Neural cell (in vitro differentiated cells): ENCODE data around the gene LRIG1. TPM values are rescaled to one million over a fixed set of nuclear protein-coding genes. Genes with fewer than 3 reads are reported as not detected.

Experiments
- H2AFZ ChIP-seq: fragments of 200-600, 300-800 bp; sonication (generic), shearing (Covaris generic); 2 replicates; pipeline ENCODE4 v1.6.0; 2014; ENCODE audit warnings: low read depth, mild to moderate bottlenecking, antibody characterized with exemption, low read length, moderate library complexity
- H3F3A ChIP-seq: fragments of 200-600 bp; shearing (Covaris generic); 2 replicates; pipeline ENCODE4 v1.6.1; 2016; ENCODE audit warnings: mild to moderate bottlenecking, moderate library complexity, mixed read lengths, antibody characterized with exemption, low read length; ENCODE audit not compliant: insufficient read depth, poor library complexity, severe bottlenecking
- H3K27ac ChIP-seq: fragments of 200-600, 300-800 bp; sonication (generic), shearing (Covaris generic); 2 replicates; pipeline ENCODE4 v1.5.1; 2014; ENCODE audit warnings: mild to moderate bottlenecking, low read length, moderate library complexity
- H3K27me3 ChIP-seq: fragments of 300-800, 200-600 bp; sonication (generic), shearing (Covaris generic); 2 replicates; pipeline ENCODE4 v1.6.0; 2014; ENCODE audit warnings: mild to moderate bottlenecking, low read depth, low read length, moderate library complexity; ENCODE audit not compliant: insufficient read depth
- H3K36me3 ChIP-seq: fragments of 300-800, 200-600 bp; sonication (generic), shearing (Covaris generic); 2 replicates; pipeline ENCODE4 v1.5.1; 2014; ENCODE audit warnings: mild to moderate bottlenecking, antibody characterized with exemption, low read length, moderate library complexity; ENCODE audit not compliant: insufficient read depth
- H3K4me2 ChIP-seq: fragments of 300-800, 200-600 bp; sonication (generic), shearing (Covaris generic); 2 replicates; pipeline ENCODE4 v1.6.0; 2014; ENCODE audit warnings: mild to moderate bottlenecking, low read length
- H3K4me3 ChIP-seq: fragments of 300-800, 200-600 bp; sonication (generic), shearing (Covaris generic); 2 replicates; pipeline ENCODE4 v1.5.1; 2014; ENCODE audit warnings: mild to moderate bottlenecking, low read length, moderate library complexity
- H3K79me2 ChIP-seq: fragments of 200-600 bp; shearing (Covaris generic); replicated peaks from 2 replicates; pipeline ENCODE4 v1.6.0; 2014; ENCODE audit warnings: mild to moderate bottlenecking, low read length, moderate library complexity; ENCODE audit not compliant: insufficient read depth
- H3K9ac ChIP-seq: fragments of 300-800, 200-600 bp; sonication (generic), shearing (Covaris generic); 2 replicates; pipeline ENCODE4 v1.6.1; 2016; ENCODE audit warnings: mild to moderate bottlenecking, low read length, mixed read lengths
- H3K9me2 ChIP-seq: fragments of 200-600 bp; shearing (Covaris generic); 2 replicates; pipeline ENCODE4 v1.6.1; 2016; ENCODE audit warnings: mild to moderate bottlenecking, low read length, mixed read lengths; ENCODE audit not compliant: insufficient read depth
- H3K9me3 ChIP-seq: fragments of 200-600, 300-800 bp; sonication (generic), shearing (Covaris generic); 2 replicates; pipeline ENCODE4 v1.6.1; 2016; ENCODE audit warnings: mild to moderate bottlenecking, mixed run types, low read length, moderate library complexity, mixed read lengths
- H4K20me1 ChIP-seq: fragments of 200-600 bp; shearing (Covaris generic); 2 replicates; pipeline ENCODE4 v1.6.1; 2016; ENCODE audit warnings: mild to moderate bottlenecking, mixed run types; ENCODE audit not compliant: insufficient read depth
- EP300 ChIP-seq: fragments of 450-650 bp; conservative IDR thresholded peaks from 2 replicates; pipeline ENCODE4 v1.6.1; 2014; ENCODE audit warnings: antibody characterized with exemption, mild to moderate bottlenecking, moderate library complexity; ENCODE audit not compliant: poor library complexity, severe bottlenecking
- EZH2 ChIP-seq: fragments of 200-600, 300-800 bp; shearing (Covaris generic), sonication (generic); IDR thresholded peaks from 2 replicates; pipeline ENCODE4 v1.6.1; 2014; ENCODE audit warnings: antibody characterized with exemption, low read length, borderline replicate concordance, mild to moderate bottlenecking; ENCODE audit not compliant: insufficient read depth, poor library complexity, severe bottlenecking
- MXI1 ChIP-seq: fragments of 450-650 bp; conservative IDR thresholded peaks from 2 replicates; pipeline ENCODE4 v1.6.1; 2014; ENCODE audit warnings: antibody characterized with exemption, mild to moderate bottlenecking; ENCODE audit not compliant: poor library complexity, severe bottlenecking
- POLR2AphosphoS5 ChIP-seq: IDR thresholded peaks from 2 replicates; pipeline ENCODE4 v1.6.1; 2012
- RAD21 ChIP-seq: fragments of 450-650 bp; conservative IDR thresholded peaks from 2 replicates; pipeline ENCODE4 v1.6.1; 2014; ENCODE audit warnings: antibody characterized with exemption, mild to moderate bottlenecking, moderate library complexity
- SMC3 ChIP-seq: fragments of 450-650 bp; conservative IDR thresholded peaks from 2 replicates; pipeline ENCODE4 v1.6.1; 2014; ENCODE audit warnings: antibody characterized with exemption, mild to moderate bottlenecking, moderate library complexity; ENCODE audit not compliant: poor library complexity
- TAF1 ChIP-seq: IDR thresholded peaks from 2 replicates; pipeline ENCODE4 v1.6.1; 2012; ENCODE audit warnings: low read depth
- polyA plus RNA-seq: library from polyadenylated mRNA; depleted of rRNA; stranded (reverse); fragments of >200 nt; gene quantifications from 2 replicates; pipeline ENCODE4 v1.2.3, GENCODE V29; 2014
- TF ChIP-seq, protein P1 (sequence below): IDR thresholded peaks from 2 replicates; pipeline ENCODE4 v1.6.1; 2012; ENCODE audit warnings: borderline replicate concordance
- TF ChIP-seq, protein P2 (sequence below): fragments of 450-650 bp; IDR thresholded peaks from 2 replicates; pipeline ENCODE4 v1.5.1; 2014; ENCODE audit warnings: antibody characterized with exemption, mild to moderate bottlenecking, moderate library complexity; ENCODE audit not compliant: poor library complexity, severe bottlenecking

LRIG1 gene
- polyA plus RNA-seq, 1 donor from 2014 or later: 7.1 TPM

DNA sequence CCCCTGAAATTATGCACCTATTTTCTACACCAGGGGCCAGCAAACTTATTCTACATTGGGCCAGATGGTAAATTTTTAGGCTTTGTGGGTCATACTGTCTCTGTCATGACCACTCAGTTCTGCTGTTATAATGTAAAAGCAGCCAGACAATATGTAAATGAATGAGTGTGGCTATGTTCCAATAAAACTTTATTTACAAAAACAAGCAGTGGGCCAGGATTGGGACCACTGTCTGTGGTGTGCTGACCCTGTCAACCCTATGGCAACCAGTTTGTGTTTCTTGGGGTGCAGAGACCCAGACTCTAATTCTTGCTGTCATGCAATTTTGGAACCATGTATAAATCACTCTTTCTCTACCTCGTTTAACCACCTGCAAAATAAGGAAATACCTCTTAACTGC, 74.7 kb downstream of the LRIG1 start:
- no peak overlapping the region for H3K27ac ChIP-seq
- H3K4me2 ChIP-seq: no peak overlapping the region
- no peak overlapping the region for H2AFZ ChIP-seq
- no peaks in the 10 kb centered on the region for H3K36me3 ChIP-seq
- no peak overlapping the region for H3K4me3 ChIP-seq
- no peaks in the 10 kb centered on the region for H4K20me1 ChIP-seq
- TF ChIP-seq SMC3: no peak
- TF ChIP-seq EZH2: no peak
- TF ChIP-seq RAD21: no peak
- no peak for TF ChIP-seq POLR2AphosphoS5
- no peak for TF ChIP-seq EP300
- TF ChIP-seq, protein P1, sequence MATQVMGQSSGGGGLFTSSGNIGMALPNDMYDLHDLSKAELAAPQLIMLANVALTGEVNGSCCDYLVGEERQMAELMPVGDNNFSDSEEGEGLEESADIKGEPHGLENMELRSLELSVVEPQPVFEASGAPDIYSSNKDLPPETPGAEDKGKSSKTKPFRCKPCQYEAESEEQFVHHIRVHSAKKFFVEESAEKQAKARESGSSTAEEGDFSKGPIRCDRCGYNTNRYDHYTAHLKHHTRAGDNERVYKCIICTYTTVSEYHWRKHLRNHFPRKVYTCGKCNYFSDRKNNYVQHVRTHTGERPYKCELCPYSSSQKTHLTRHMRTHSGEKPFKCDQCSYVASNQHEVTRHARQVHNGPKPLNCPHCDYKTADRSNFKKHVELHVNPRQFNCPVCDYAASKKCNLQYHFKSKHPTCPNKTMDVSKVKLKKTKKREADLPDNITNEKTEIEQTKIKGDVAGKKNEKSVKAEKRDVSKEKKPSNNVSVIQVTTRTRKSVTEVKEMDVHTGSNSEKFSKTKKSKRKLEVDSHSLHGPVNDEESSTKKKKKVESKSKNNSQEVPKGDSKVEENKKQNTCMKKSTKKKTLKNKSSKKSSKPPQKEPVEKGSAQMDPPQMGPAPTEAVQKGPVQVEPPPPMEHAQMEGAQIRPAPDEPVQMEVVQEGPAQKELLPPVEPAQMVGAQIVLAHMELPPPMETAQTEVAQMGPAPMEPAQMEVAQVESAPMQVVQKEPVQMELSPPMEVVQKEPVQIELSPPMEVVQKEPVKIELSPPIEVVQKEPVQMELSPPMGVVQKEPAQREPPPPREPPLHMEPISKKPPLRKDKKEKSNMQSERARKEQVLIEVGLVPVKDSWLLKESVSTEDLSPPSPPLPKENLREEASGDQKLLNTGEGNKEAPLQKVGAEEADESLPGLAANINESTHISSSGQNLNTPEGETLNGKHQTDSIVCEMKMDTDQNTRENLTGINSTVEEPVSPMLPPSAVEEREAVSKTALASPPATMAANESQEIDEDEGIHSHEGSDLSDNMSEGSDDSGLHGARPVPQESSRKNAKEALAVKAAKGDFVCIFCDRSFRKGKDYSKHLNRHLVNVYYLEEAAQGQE: no peak
- TF ChIP-seq TAF1: no peak
- TF ChIP-seq, protein P2, sequence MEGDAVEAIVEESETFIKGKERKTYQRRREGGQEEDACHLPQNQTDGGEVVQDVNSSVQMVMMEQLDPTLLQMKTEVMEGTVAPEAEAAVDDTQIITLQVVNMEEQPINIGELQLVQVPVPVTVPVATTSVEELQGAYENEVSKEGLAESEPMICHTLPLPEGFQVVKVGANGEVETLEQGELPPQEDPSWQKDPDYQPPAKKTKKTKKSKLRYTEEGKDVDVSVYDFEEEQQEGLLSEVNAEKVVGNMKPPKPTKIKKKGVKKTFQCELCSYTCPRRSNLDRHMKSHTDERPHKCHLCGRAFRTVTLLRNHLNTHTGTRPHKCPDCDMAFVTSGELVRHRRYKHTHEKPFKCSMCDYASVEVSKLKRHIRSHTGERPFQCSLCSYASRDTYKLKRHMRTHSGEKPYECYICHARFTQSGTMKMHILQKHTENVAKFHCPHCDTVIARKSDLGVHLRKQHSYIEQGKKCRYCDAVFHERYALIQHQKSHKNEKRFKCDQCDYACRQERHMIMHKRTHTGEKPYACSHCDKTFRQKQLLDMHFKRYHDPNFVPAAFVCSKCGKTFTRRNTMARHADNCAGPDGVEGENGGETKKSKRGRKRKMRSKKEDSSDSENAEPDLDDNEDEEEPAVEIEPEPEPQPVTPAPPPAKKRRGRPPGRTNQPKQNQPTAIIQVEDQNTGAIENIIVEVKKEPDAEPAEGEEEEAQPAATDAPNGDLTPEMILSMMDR: no peak
- no peak for TF ChIP-seq MXI1
- peaks cover 5% of the 10 kb centered on the region for H3K79me2 ChIP-seq
- no peaks in the 10 kb centered on the region for H3K9me2 ChIP-seq
- H3K9me3 ChIP-seq: peaks cover 3% of the 10 kb centered on the region
- no peaks in the 10 kb centered on the region for H3K27me3 ChIP-seq
- no peaks in the 10 kb centered on the region for H3F3A ChIP-seq
- H3K9ac ChIP-seq: no peak overlapping the region

DNA sequence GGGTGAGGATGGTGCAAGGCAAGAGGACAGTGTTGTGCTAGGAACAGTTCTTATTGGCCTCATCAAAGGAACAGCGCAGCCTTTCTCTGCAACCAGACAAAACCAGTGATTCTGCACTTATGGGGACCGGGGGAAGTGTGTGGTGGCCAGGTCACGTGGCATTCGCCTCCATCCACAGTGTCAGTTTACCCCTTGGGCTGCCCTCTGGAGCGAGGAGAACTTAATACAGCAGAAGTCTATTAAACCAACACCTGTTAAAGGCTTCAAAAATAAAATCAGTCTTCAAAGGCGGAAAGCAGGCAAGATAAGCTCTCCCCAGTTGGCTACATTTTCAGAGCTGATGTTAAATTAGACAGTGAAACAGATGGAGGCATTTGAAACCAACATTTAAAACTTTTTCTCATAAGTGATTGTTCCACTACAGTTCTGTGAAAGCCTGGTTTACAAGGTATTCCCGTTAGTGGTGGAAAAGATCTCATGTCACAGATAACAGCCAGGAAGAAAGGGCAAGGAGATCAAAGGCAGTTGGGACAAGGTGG, 75.2 kb downstream of the LRIG1 start:
- Histone ChIP-seq H3K79me2 (peaks cover 5% of the 10 kb centered on the region), H4K20me1 (no peaks in the 10 kb centered on the region), H3F3A (no peaks in the 10 kb centered on the region), H3K27ac (no peak overlapping the region), H3K36me3 (no peaks in the 10 kb centered on the region), H3K9me2 (no peaks in the 10 kb centered on the region), H3K4me2 (no peak overlapping the region), H2AFZ (no peak overlapping the region), H3K4me3 (no peak overlapping the region), H3K9ac (no peak overlapping the region), H3K27me3 (no peaks in the 10 kb centered on the region), H3K9me3 (peaks cover 3% of the 10 kb centered on the region)
- TF ChIP-seq, protein P1: no peak
- TF ChIP-seq POLR2AphosphoS5 (no peak), SMC3 (no peak), EZH2 (no peak), MXI1 (no peak), TAF1 (no peak)
